HG02840 (cell line): ENCODE measurements around the gene KIF6.
"Not testable (repeated sequence)": the region's sequence is repeated elsewhere in the genome, so short reads cannot be mapped to it uniquely, and the experiment has no call there.

Experiments used
- ATAC-seq: cut with Tn5 transposase; IDR thresholded peaks from one replicate; pipeline ENCODE4 v1.9.1; 2021; ENCODE audit warnings: mild to moderate bottlenecking, moderate library complexity, moderate number of reproducible peaks; ENCODE audit not compliant: unreplicated experiment, low FRiP score

The KIF6 gene

GRCh38 chr6:39307462-39307861, 417.7 kb downstream of the KIF6 start:
- ATAC-seq, result no peak

- no peak for ATAC-seq
Measured at GRCh38 chr6:39304951-39305350, 420.3 kb downstream of the KIF6 start.

GRCh38 chr6:39303425-39304153, 421.6 kb downstream of the KIF6 start:
- no peak for ATAC-seq

GRCh38 chr6:39302669-39303424, 422.4 kb downstream of the KIF6 start:
- ATAC-seq, result peak; percentile 89

GRCh38 chr6:39302011-39302410, 423.2 kb downstream of the KIF6 start:
- no peak for ATAC-seq

GRCh38 chr6:39301606-39302005, 423.6 kb downstream of the KIF6 start:
- ATAC-seq, result no peak

GRCh38 chr6:39300739-39301138, 424.5 kb downstream of the KIF6 start:
- ATAC-seq, result no peak

- ATAC-seq, result no peak
Measured at GRCh38 chr6:39298061-39298460, 427.1 kb downstream of the KIF6 start.

- no peak for ATAC-seq
Measured at GRCh38 chr6:39296745-39297640, 428.2 kb downstream of the KIF6 start.

GRCh38 chr6:39295611-39296011, 429.6 kb downstream of the KIF6 start:
- no peak for ATAC-seq

GRCh38 chr6:39294899-39295298, 430.3 kb downstream of the KIF6 start:
- no peak for ATAC-seq

GRCh38 chr6:39294133-39294532, 431.1 kb downstream of the KIF6 start:
- ATAC-seq, result no peak

GRCh38 chr6:39292637-39293036, 432.6 kb downstream of the KIF6 start:
- no peak for ATAC-seq

- ATAC-seq, result no peak
Measured at GRCh38 chr6:39289490-39289889, 435.7 kb downstream of the KIF6 start.

- no peak for ATAC-seq
Measured at GRCh38 chr6:39287601-39288000, 437.6 kb downstream of the KIF6 start.

GRCh38 chr6:39286596-39286995, 438.6 kb downstream of the KIF6 start:
- not testable (repeated sequence) for ATAC-seq

- no peak for ATAC-seq
Measured at GRCh38 chr6:39282774-39283173, 442.4 kb downstream of the KIF6 start.

- ATAC-seq, result no peak
Measured at GRCh38 chr6:39281312-39281980, 443.8 kb downstream of the KIF6 start.

GRCh38 chr6:39280247-39280731, 444.9 kb downstream of the KIF6 start:
- no peak for ATAC-seq
